Fibroblast of lung (primary cell): ENCODE data around the gene PDE4D.

Experiments used
- CTCF ChIP-seq, 2 donors: IDR thresholded peaks in 1 of 2; conservative IDR thresholded peaks in 1 of 2; 1 replicate in 1 of 2; 2 replicates in 1 of 2; pipeline ENCODE4 v1.5.1; 2011 to 2012; ENCODE audit warnings: low read length in 2 of 2, control low read depth in 1 of 2, inconsistent platforms in 1 of 2, low read depth in 1 of 2, mild to moderate bottlenecking in 1 of 2
- EZH2 ChIP-seq: IDR thresholded peaks from 2 replicates; pipeline ENCODE4 v1.5.1; 2012; ENCODE audit warnings: low read length, control low read depth, mild to moderate bottlenecking; ENCODE audit errors: missing control alignments

- no peak for TF ChIP-seq CTCF (conservative IDR thresholded peaks at IDR 0.05 in 1 of 2, IDR thresholded peaks at IDR 0.05 in 1 of 2; ENCODE audit: low read depth in 1 of 2, low read length in 2 of 2)
- TF ChIP-seq EZH2: no peak
Measured at GRCh38 chr5:59275510-59276324, 617.8 kb downstream of the PDE4D start.
